NCI-H187 treated with DMSO at 0.1 percent for 48 hours (cell line): ENCODE measurements around the gene ADGRG6.
"Not testable (repeated sequence)": the region's sequence is repeated elsewhere in the genome, so short reads cannot be mapped to it uniquely, and the experiment has no call there.

Experiments
- DNase-seq: peaks from one replicate; lab custom pipeline; 2025; lab: John Stamatoyannopoulos, UW

ADGRG6 gene

DNA sequence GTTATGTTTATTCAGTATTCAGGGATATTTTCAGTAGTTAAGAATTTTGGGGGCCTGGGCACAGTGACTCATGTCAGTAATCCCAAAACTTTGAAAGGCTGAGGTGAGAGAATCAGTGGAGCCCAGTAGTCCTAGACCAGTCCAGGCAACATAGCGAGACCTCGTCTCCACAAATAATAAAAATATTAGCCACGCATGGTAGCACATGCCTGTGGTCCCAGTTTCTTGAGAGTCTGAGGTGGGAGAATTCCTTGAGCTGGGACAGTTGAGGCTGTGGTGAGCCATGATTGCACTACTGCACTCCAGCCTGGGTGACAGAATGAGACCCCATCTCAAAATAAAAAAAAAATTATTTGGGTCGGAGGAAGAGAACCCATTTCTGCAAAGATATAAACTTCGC, 20.3 kb downstream of the ADGRG6 start:
- DNase-seq = no peak

DNA sequence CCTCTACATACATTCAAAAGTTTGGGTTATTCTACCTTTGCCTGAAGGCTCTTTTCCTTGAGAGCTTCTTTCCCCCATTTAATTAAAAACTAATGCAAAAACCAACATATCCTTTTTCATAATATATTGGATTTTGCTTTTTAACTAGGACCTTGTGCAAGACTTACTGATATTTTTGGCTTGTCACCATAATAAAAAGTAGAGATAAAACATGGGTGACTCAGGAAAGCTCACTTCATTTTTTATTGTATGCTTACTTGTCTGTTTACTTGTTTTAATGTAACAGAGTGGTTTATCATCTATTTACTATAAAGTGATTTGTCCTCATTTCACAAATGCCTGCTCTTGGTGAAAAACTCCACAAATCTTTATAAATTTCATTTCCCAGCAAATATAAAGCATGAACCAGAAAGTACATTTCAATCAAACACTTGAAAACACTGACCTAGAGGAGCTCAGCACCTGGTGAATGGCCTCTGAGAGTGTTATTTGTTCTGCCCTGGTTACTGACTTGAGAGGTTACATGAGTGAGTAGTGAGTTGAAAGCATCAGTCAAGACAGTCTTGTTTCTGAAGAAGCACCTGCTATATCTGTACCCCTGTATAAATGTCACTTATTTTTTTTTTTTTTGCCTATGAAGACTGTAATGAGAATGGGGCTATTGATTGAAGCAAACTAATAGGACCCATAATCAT, 20.8 kb downstream of the ADGRG6 start:
- peak; percentile 81 for DNase-seq

DNA sequence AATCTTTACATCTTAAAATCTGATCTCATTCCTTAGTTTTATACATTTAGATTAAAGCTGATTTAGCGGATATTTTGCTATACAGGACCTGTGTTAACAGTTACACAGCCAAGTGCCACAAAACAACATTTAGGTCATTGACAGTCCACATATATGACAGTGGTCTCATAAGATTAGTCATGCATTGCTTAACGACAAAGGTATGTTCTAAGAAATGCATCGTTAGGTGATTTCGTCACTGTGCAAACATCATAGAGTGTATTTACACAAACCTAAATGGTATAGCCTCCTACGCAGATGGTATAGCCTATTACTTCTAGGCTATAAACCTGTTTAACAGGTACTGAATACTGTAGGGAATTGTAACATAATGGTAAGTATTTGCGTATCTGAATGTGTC, 21.6 kb downstream of the ADGRG6 start:
- DNase-seq = peak; percentile 61

DNA sequence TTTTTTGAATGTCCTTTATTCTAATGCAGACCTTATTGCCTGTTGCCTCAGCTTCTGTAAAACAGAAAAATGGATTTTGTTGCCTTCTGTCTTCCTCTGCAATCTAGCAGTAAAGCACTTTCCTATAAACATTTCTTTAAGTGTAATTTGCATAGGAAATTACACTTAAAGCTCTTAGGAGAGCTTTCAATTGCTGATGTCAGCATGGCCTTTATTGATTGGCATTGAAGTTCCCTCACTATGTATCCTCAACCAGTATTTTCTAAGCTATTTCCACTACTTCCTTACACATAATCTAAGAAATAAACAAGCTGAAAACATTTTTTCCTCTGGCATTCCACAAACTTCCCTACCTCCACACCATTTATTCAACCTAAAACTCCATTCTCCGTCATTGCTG, 22.3 kb downstream of the ADGRG6 start:
- no peak for DNase-seq

DNA sequence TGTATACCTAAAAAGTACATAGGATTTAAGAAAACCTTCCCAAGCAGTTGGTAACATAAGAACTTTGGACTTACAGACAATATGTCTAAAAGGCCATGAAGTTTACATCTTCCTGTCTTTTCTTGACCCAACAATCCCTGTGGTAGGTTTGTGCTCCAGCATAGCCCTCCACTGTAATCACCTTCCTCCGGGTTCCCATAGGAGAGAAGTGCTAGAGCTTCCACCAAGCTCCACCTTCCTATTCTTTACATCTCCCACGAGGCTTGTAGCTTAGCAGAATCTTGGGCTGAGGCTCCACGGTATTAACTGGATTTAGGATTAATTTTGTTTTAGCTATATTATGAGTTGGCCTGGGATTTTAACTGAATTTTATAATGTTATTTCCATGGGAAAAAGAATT, 23.3 kb downstream of the ADGRG6 start:
- DNase-seq = no peak

DNA sequence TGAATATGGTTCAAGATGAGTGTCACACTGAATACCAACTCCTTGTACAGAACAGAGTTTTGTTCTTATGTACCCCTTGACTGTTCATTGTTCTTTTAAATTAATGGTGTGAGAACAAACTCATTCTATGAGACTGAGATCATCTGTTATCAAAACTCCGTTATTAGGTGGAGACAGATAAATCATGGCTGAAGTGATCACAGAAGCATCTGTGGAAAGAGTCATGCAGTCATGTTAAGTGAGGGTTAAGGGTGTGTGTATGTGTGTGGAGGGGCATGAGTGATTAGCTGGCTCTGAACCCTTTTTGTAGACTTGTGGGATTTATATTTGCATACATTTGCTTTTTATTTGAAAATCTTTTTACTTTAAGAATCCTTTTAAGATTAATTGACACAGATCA, 24.7 kb downstream of the ADGRG6 start:
- DNase-seq = no peak

DNA sequence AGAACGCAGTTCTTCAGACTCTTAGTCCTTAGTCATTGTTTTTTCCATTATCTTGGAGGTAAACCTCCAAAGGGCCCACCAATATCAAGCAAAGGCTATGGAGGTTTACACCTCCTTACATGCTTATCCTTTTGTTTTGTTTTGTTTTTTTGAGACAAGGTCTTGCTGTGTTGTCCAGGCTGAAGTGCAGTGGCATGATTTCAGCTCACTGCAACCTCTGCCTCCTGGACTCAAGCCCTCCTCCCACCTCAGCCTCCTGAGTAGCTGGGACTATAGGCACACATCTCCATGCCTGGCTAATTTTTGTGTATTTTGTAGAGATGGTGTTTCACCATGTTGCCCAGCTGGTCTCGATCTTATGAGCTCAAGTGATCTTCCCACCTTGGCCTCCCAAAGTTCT, 26.3 kb downstream of the ADGRG6 start:
- no peak for DNase-seq

DNA sequence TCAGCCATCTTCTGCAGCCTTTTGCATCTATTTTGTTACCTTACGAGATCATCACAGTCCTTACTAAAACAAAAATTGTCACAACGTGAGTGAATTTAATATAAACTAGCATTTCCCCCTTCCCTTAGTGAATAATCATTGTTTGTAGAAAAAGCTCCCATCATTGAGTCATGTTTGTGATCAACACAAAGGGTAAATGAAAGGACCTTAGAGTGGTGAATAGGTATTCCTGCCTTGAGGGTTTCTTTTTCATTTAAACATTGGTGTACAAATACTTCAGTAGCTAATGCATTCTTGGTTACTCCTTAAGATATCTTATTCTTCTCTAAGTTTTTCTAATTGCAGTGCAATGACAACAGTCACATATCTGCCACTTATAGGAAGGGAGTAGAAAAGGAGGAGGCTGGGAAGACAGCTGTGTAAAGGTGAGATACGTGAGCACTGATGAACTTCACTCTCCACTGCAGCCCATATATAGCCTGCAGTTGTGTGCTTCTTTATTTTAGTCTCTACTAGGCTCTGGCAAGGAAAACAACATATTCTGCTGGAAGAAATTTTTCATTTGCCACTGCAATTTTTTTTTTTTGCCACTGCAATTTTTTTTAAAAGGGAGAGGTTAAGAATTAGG, 27.8 kb downstream of the ADGRG6 start:
- DNase-seq = no peak

DNA sequence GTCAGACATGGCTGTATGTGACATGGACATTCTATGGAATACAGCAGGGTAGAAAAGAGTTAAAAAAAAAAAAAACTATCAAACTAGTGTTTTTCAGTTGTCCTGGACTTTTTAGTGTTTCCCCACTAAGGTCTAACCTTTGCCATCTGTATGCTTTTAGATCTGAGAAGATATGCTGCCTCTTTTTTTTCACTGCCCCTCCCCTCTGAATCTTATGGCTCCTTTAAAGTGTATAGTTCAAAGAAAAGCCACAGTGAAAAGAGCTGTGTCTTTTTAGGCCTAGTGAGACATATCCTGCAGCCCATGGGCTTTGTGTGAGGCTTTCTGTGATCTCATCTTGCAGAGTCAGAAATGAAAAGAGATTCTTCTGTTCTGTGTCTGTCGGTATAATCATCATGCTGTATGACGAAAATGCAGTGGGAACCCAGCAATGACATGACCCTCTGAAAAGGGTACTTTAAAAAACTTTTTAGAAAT, 29.3 kb downstream of the ADGRG6 start:
- DNase-seq = no peak

DNA sequence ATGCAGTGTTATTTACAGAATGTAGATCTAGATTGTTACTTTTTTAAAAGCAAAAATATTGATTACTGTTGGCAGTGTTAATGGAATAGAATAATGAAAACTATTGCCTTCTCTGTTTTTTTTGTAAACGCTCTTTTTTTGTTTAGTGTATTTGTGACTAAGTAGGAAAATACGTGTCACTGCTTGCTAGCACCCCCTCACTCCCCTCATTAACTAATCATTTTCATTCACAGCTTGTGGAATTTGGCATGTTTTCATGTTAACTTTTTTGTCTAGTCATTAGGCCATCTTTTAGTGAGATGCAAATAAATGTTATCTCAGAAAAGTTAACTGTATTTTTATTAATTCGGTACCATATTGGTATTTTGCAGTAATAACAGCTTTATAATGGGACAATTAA, 29.8 kb downstream of the ADGRG6 start:
- no peak for DNase-seq

DNA sequence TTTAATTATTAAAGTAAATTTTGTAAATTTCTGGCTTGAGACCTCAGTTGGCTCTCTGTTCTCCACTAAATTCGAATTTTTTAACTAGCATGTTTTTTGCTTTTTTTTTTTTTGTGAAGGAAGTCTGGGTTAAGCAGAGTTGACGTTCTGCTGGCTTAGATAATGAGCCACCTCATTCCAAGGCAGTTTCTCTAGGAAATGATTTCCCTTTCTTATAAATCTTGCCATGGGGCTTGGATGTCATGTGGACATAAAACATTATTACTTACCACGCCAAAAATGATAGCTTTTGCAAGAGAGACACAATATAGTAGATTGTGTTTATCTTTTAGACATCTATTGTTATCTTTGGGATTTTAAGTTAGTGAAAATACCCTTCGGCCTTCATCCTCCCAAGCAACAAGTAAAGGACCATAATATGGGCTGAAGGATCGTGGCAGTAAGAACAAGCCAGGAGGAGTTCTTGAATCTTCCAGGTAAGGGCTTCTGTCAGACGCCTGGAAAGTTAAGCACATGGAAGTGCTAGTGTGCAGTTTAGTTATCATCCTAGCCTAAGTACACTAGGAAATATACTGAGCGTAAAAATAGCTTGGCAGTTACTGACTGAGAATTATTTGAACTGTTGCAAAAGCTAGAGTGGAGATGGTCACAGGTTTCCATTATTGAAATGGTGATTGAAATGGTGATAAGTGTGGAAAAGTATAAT, 30.7 kb downstream of the ADGRG6 start:
- no peak for DNase-seq

DNA sequence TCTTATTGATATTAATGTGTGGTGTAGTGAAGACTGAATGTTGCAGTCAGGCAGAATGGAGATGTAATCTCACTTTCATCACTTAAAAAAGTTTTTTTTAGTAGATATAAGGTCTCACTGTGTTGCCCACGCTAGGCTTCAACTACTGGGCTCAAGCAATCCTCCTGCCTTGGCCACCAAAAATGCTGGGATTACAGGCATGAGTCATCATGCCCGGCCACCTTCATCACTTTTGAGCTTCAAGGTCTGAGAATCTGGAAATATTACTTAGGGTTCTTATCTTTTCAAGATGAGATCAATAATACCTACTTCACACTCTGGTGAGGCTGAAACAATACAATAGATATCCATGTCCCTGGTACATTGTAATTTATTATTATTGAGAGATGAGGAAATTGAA, 31.6 kb downstream of the ADGRG6 start:
- no peak for DNase-seq

DNA sequence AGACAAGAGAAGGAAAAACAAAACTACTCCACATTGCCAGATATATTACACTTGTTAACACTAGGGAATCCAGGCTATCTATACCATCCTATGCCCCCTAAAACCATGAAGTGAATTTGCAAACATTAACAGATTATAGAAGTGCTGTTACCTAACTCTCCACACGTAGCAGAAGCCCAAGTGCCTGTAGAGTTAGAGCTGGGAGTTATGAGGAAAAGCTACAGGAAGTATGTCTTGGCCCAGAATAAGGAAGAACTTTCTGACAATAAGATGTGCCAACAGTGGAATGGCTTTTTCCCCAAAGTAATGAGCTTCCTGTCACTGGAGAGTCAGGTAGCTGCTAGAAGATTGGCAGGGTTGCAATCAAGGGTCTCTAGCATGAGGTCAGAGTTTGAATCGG, 32.5 kb downstream of the ADGRG6 start:
- no peak for DNase-seq

DNA sequence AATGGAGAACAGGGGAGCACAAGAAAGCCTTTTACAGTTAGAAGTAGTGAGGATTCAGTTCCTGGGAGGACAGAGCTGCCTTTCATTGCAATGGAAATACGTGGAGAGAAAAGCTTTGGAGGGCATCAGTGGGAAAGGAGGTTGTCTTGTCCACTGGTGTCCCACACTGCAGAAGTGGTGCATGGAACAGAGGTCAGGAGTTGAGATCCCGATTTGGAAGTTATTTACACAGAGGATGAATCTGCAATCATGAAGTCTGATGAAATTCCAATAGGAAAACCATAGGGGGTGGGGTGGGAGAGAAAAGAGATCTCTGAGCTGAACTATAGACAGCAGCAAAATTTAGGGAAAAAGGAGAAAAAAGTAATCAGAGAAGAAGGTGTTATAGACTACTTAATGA, 33.6 kb downstream of the ADGRG6 start:
- no peak for DNase-seq

DNA sequence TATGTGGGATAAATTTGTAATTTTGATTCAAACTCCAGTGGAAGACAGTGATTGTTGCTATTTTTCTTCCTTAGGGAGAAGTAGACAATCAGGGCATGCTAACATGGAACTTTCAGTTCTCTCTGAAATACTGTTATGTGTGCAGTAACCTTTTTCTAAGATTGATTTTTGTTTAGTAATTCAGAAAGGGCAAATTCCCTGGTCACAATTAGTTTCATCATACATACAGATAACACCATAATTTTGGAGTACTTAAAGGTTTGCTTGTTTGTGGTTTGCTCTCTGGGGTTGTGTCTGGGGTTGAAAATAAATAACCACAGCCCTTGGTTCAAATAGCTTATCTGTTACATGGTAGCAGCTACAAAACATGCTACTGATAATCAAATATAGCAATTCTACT, 34.4 kb downstream of the ADGRG6 start:
- DNase-seq = no peak

DNA sequence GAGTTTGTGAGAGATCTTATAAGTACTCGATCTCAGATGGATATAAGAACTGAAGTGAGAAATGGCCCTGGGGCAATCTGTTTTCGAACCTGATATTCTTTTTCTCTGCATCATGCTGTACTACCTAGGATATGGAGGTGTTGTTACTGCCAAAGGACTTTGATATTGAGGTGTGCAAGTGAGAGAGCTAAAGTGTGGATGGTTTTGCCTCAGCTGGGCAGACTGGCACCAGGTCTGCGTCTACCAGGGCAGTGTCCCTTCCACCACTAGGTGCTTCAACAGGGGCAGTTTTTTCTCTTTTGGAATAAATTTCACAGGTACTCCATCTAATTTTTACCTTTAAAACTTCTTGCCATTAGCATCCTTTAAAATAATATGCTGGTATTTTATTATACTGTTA, 35.0 kb downstream of the ADGRG6 start:
- no peak for DNase-seq

DNA sequence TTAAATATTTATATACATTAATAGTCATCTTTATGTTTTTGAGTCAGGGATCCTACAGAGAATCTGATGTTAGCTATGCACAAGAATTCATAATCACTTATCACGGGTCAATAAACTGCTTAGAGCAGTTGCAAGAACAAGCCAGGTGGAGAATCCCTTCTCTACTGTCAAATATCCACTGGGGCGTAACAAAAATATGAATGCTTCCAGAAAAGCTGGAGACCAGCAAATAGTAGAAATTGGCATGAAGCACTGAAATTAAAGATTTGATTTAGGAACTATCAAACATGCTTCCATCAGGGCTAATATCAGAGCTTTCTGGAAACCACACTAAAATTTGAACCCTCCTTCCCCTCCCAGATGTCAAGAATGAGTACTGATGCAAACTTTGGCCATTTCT, 37.3 kb downstream of the ADGRG6 start:
- no peak for DNase-seq

DNA sequence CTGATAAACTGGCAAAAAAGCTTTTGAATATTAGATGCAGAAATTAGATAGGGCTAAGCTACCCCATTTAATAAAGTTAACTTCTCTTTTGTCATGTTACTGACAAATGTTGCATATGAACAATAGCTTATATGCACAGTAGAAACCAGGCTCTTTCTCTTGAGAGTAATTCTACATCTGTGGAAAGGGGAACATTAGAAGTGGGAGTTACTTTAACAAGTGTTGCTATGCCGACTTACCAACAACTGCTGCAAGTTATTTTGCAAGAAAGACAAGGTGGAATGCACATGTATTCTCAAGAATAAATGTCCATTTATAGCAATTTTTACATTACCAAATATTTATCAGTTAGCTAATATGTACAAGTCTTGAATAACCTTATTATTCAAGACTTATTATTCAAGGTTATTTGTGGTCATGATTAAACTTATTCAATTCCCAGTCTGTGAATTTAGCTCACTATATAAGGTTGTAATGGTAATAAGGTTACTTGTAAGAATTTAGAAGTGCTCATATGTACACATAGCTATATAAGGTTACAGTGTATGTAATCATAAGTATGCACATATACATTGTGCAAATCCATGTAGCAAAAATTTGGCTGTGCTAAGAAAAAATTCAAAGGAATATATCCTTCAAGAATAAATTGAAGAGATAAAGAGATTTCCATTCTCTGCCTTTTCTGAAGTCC, 38.3 kb downstream of the ADGRG6 start:
- no peak for DNase-seq

DNA sequence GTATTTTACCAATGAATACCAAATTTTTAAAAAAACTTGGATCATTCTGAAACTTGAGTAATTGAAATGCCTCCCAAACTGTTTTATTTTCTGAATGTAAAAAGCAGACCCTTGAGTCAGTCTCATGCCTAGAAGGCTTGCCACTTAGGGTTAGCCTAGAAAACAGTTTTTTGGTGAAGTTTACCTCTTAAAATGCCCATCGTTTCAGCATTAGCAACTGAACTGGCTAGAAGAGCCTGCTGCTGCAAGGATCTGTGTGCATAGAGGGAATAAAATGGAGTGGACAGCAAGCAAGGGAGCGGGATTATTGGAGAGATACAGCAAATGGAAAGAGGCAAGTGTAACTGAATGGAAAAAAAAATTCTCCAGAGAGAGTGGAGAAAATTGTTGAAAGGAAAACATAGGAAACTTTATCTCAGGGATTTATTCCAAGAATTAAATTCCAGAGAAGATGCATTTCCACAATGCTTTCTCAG, 40.1 kb downstream of the ADGRG6 start:
- no peak for DNase-seq

DNA sequence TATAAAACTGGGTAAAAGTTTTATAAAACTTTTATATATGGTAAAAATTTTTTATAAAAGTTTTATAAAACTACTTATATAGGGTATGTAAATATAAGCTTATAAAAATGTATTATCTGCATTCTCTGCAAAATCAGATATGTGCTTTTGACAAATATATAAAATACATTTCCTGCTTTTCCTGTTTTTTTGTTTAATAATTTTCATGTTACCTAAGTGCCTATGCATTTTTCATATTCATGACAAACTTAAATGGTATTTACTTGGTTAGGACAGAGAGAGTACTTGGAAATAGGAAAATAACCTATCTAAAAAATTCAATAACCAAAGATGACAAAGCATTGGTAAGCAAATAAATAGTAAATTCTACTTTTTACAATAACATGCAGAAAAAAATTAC, 41.2 kb downstream of the ADGRG6 start:
- DNase-seq = no peak

DNA sequence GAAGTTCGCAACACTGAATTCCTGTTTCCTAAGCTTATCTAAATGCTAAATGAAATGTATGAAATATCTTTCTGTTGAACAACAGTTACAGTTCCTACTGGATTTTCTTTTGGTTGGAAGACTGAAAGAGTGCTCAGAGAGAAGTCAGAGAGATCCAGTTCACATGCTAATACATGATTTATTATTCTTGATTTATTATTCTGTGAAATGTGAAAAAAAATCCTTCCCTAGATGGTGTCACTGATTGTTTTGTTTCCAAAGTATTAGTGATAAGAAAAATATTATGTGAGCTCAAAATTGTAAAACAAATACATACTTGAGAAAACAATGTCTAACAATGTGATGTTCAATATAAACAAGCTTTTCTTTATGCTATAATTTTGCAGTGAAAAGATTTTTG, 42.1 kb downstream of the ADGRG6 start:
- DNase-seq = no peak

DNA sequence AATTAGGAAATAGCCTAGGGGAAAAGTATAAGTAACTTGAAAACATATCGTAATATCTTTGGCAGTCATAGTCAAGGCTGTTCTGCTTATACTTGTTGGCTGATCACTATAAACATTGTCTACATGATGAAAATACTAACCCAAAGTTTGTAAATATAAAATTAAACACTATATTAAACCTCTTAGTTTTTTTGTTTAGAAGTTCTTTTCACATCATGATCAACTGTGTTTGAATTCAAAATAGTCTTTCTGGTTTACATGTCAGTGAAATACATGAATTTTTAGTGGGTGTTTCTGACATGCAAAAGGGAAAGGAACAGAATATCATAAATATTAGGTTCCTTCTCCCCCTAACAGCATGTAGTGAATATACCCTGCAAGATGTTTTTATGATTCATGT, 43.5 kb downstream of the ADGRG6 start:
- DNase-seq = no peak

DNA sequence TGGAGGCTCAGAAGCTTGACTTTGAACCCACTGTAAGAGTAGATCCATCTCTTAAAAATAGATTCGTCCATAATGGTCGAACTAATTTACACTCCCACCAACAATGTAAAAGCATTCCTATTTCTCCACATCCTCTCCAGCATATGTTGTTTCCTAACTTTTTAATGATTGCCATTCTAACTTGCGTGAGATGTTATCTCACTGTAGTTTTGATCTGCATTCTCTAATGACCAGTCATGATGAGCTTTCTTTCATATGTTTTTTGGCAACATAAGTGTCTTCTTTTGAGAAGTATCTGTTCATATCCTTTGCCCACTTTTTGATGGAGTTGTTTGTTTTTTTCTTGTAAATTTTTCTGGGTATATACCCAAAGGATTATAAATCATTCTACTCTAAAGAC, 44.4 kb downstream of the ADGRG6 start:
- DNase-seq = not testable (repeated sequence)
